GM19455 (cell line): ENCODE measurements around the gene SPATS1.
A peak's percentile ranks its signal among the peaks of the same experiment; 100 is the strongest.

Experiments
- ATAC-seq: cut with Tn5 transposase; IDR thresholded peaks from one replicate; pipeline ENCODE4 v1.9.1; 2021; ENCODE audit not compliant: unreplicated experiment

Gene SPATS1

DNA sequence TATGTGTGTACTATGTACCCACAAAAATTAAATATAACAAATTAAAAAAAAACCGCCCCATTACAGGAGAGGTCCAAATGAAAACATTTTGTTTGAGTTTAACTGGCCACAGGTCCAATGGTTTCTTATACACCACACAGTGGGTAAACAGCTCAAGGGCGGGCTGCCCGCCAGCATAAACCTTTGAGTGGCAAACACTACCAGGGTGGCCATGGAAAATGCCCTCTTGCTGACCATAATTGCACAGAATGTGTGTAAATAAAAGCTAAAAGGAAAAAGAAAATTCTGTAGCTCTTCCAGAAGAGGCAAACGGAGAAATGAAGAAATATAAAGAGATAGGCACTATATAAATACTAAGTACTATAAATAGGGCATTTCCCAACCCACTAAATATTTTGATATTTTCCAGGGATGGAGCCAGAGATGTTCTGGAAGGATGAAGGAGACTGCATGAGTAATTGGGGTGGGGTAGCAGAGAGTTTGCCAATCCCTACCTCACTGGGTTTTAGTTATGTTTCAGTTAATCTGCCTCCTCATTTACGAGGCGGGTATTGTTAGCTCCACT is 44.0 kb downstream of the SPATS1 start:
- ATAC-seq = no peak

DNA sequence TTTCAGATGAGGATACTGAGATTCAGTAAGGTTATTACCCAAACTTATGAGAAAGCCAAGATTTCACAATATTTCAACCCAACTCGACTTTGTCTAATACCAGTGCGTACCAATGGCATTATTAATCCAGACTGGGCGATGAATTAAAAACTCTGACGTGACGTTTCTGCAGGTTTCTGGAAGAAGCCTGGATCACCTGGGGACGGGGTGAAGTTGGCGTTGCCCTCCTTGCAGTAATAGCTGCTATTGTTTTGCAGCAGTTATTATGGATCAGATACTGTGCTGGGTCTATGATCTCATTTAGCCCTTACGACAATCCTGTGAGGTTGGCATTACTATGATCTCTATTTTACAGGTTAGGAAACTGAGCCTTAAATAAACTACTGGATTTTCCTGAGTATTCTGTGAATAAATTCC is 44.5 kb downstream of the SPATS1 start:
- peak; percentile 12 for ATAC-seq

DNA sequence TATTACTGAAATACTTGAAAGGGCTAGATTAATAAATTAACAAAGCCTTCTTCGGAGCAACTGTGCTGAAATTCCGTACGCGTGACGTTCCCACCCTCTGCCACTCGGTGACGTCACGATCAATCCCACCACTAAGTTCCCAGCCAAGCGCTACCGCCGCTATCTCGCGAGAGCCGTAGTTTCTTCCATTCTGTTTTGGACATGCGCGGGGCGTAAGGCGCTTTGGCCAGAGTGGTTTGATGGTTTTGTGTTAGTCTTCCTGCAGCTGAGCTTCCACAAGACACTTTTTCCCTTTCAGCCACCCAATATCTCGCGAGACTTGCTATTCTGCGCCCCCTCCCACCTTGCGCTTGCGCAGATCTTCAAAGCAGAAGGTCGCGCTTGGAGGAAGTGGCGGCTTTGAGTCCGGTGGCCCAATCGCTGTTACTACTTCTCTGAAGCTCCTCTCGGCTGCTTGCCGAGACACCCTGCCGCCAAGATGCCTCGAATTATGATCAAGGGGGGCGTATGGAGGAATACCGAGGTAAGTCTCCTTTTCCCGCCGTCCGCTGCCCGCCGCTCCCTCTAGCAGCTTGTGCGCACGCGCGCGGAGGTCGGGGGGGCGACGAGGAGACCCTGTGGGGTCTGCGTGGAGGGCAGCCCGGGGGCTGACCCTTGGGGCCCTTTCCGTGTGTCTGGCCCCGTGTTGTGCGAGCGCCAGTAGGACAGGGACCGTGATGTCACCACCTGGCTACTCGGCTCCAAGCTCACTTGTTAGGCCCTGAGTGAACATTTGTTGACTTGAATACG is 45.1 kb downstream of the SPATS1 start, which contains the start of gene CDC5L:
Gene CDC5L, plus strand, starts transcription at position 361 of the 789 bp plus-strand sequence. Its CDS starts 118 bp downstream, at position 479.
- peak; percentile 87 for ATAC-seq

DNA sequence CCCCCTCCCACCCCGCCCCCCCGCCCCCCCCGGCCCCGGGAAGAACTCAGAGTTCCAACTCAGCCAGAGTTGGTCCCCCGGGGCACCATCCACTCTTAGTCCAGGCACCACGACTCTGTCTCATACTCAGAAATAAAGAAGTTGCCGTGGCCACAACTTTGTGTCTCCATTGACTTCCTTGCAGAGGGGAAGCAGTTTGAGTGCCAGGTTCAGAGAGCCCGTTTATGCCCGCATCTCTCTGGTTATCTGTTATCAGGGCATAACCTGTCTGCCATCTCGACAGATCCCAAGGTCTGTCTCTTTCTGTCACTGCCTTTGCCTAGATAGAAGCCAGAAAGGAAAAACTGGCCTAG is 45.7 kb downstream of the SPATS1 start:
- no peak for ATAC-seq

GRCh38 chr6:44388887-44389286 is 46.4 kb downstream of the SPATS1 start:
- ATAC-seq = no peak

- no peak for ATAC-seq
These were observed 47.8 kb downstream of the SPATS1 start for GRCh38 chr6:44390158-44390683.
